ENCODE results near the gene UTS2. TPM values are rescaled to one million over a fixed set of nuclear protein-coding genes. Genes with fewer than 3 reads are reported as not detected.

Gene UTS2
- total RNA-seq, result not detected
- 1.8 TPM for polyA plus RNA-seq (2013, experiment 1 of 2)
- 1.2 TPM for polyA plus RNA-seq (2013, experiment 2 of 2)
- 0 to 15.0 (median 0.37) reads per million in 172 experiments for total RNA-seq

GRCh38 chr1:7852804-7853683 is at the start of gene UTS2:
Gene UTS2 (minus strand): TSS chr1:7853065. CDS start chr1:7853003, 62 bp downstream.
- no peak for ATAC-seq (ENCODE audit: poor library complexity)
- no peak within 1 kb of the TSS for H3K4me3 Mint-ChIP-seq
- H3K36me3 Mint-ChIP-seq (ENCODE audit: low read depth), result no peaks in the 10 kb centered on the region
- Histone ChIP-seq H3K4me3 (ENCODE audit: low read length) (no peak within 1 kb of the TSS), H3K27ac (ENCODE audit: low read depth in 1 of 2, low read length in 2 of 2) (no peak within 1 kb of the TSS), H3K4me1 (ENCODE audit: insufficient read depth, low read length) (no peaks in the 10 kb centered on the region), H3K36me3 (ENCODE audit: insufficient read depth, low read length) (no peaks in the 10 kb centered on the region), H3K9me3 (ENCODE audit: control insufficient read depth in 1 of 2, insufficient read depth in 1 of 2, low read length in 2 of 2) (no peaks in the 10 kb centered on the region), H3K27me3 (ENCODE audit: control insufficient read depth in 1 of 2, insufficient read depth in 2 of 2, low read length in 2 of 2) (no peaks in the 10 kb centered on the region)
- peaks cover 23% of the 10 kb centered on the region for H3K27me3 Mint-ChIP-seq
- DNase-seq, result no peak
- ChIA-PET POLR2A (no interaction called here), CTCF (interaction anchor here (0.6 kb wide), 1 partner anchor 751 kb away, joined by 3 read pairs; no protein-coding TSS in a partner anchor)
- H3K27ac Mint-ChIP-seq, result no peak within 1 kb of the TSS
- no peak for TF ChIP-seq CTCF (IDR thresholded peaks at IDR 0.05)
- peaks cover 5% of the 10 kb centered on the region for H3K4me1 Mint-ChIP-seq (ENCODE audit: low read depth)
- H3K9me3 Mint-ChIP-seq, result no peaks in the 10 kb centered on the region
- intact Hi-C loops (cut with DNase I, micrococcal nuclease), result no loop called here

GRCh38 chr1:7899741-7900140 is 46.9 kb upstream of the UTS2 start:
- H3K27ac Mint-ChIP-seq, result no peak overlapping the region
- ChIA-PET CTCF (no interaction called here), POLR2A (no interaction called here)
- TF ChIP-seq CTCF (IDR thresholded peaks at IDR 0.05), result no peak
- no peaks in the 10 kb centered on the region for H3K4me1 Mint-ChIP-seq (ENCODE audit: low read depth)
- Histone ChIP-seq H3K9me3 (ENCODE audit: control insufficient read depth in 1 of 2, insufficient read depth in 1 of 2, low read length in 2 of 2) (no peaks in the 10 kb centered on the region), H3K4me1 (ENCODE audit: insufficient read depth, low read length) (peaks cover 11% of the 10 kb centered on the region), H3K4me3 (ENCODE audit: low read length) (no peak overlapping the region), H3K27ac (ENCODE audit: low read depth in 1 of 2, low read length in 2 of 2) (no peak overlapping the region), H3K36me3 (ENCODE audit: insufficient read depth, low read length) (no peaks in the 10 kb centered on the region), H3K27me3 (ENCODE audit: control insufficient read depth in 1 of 2, insufficient read depth in 2 of 2, low read length in 2 of 2) (no peaks in the 10 kb centered on the region)
- ATAC-seq (ENCODE audit: poor library complexity) (no peak), DNase-seq (peak in 1 of 14 experiments; percentile 19)
- no peaks in the 10 kb centered on the region for H3K9me3 Mint-ChIP-seq
- intact Hi-C loops (cut with DNase I, micrococcal nuclease), result loop anchor here in 1 of 2 experiments (5.0 kb wide), 2 partner anchors 92 to 147 kb away; no protein-coding TSS in a partner anchor
- H3K36me3 Mint-ChIP-seq (ENCODE audit: low read depth), result no peaks in the 10 kb centered on the region
- no peak overlapping the region for H3K4me3 Mint-ChIP-seq
- H3K27me3 Mint-ChIP-seq, result no peaks in the 10 kb centered on the region

GRCh38 chr1:7898962-7899361 is 46.1 kb upstream of the UTS2 start:
- ChIA-PET CTCF (no interaction called here), POLR2A (no interaction called here)
- no peak overlapping the region for H3K27ac ChIP-seq (ENCODE audit: low read depth in 1 of 2, low read length in 2 of 2)
- TF ChIP-seq CTCF (IDR thresholded peaks at IDR 0.05), result no peak
- peaks cover 11% of the 10 kb centered on the region for H3K4me1 ChIP-seq (ENCODE audit: insufficient read depth, low read length)
- Mint-ChIP-seq H3K4me1 (ENCODE audit: low read depth) (no peaks in the 10 kb centered on the region), H3K9me3 (no peaks in the 10 kb centered on the region), H3K27ac (no peak overlapping the region), H3K36me3 (ENCODE audit: low read depth) (no peaks in the 10 kb centered on the region), H3K4me3 (no peak overlapping the region), H3K27me3 (no peaks in the 10 kb centered on the region)
- no peak for ATAC-seq (ENCODE audit: poor library complexity)
- no peaks in the 10 kb centered on the region for H3K27me3 ChIP-seq (ENCODE audit: control insufficient read depth in 1 of 2, insufficient read depth in 2 of 2, low read length in 2 of 2)
- peak in 1 of 14 experiments; percentile 39 for DNase-seq
- H3K9me3 ChIP-seq (ENCODE audit: control insufficient read depth in 1 of 2, insufficient read depth in 1 of 2, low read length in 2 of 2), result no peaks in the 10 kb centered on the region
- no peaks in the 10 kb centered on the region for H3K36me3 ChIP-seq (ENCODE audit: insufficient read depth, low read length)
- H3K4me3 ChIP-seq (ENCODE audit: low read length), result no peak overlapping the region
- intact Hi-C loops (cut with DNase I, micrococcal nuclease), result no loop called here
